ENCODE results near the gene MYPOP.

MYPOP gene

GRCh38 chr19:45908956-45909355 lies 6.5 kb upstream of the MYPOP start:
- no peak for TF ChIP-seq EZH2phosphoT487 (IDR thresholded peaks at IDR 0.05; ENCODE audit: low read length)
- TF ChIP-seq CTCF (IDR thresholded peaks at IDR 0.05; ENCODE audit: low read length): no peak
- no peak for TF ChIP-seq EZH2 (optimal IDR thresholded peaks at IDR 0.05; ENCODE audit: low read depth, low read length)
- Histone ChIP-seq H3K79me2 (ENCODE audit: low read length) (no peaks in the 10 kb centered on the region), H3K9ac (ENCODE audit: low read length) (no peak overlapping the region), H2AFZ (ENCODE audit: low read length) (no peak overlapping the region), H3K27ac (ENCODE audit: low read length) (no peak overlapping the region), H3K9me3 (replicated peaks; ENCODE audit: insufficient read depth, low read length) (no peaks in the 10 kb centered on the region), H3K36me3 (replicated peaks; ENCODE audit: insufficient read depth, low read length) (no peaks in the 10 kb centered on the region), H4K20me1 (ENCODE audit: insufficient read depth, low read length) (no peaks in the 10 kb centered on the region), H3K27me3 (replicated peaks; ENCODE audit: insufficient read depth, low read length) (peaks cover 46% of the 10 kb centered on the region), H3K4me1 (ENCODE audit: low read length) (no peaks in the 10 kb centered on the region), H3K4me3 (ENCODE audit: low read length) (no peak overlapping the region), H3K9me2 (replicated peaks; ENCODE audit: insufficient read depth, low read length) (no peaks in the 10 kb centered on the region), H3F3A (ENCODE audit: insufficient read depth, low read length) (no peaks in the 10 kb centered on the region), H3K4me2 (ENCODE audit: low read depth, low read length) (no peak overlapping the region)
- no peak for DNase-seq

- no peaks in the 10 kb centered on the region for H4K20me1 ChIP-seq (ENCODE audit: insufficient read depth, low read length)
- H3K36me3 ChIP-seq (replicated peaks; ENCODE audit: insufficient read depth, low read length): no peaks in the 10 kb centered on the region
- H3K4me1 ChIP-seq (ENCODE audit: low read length): peaks cover 4% of the 10 kb centered on the region
- no peak overlapping the region for H3K27ac ChIP-seq (ENCODE audit: low read length)
- H3K27me3 ChIP-seq (replicated peaks; ENCODE audit: insufficient read depth, low read length): peaks cover 27% of the 10 kb centered on the region
- no peak overlapping the region for H3K4me2 ChIP-seq (ENCODE audit: low read depth, low read length)
- H3K9ac ChIP-seq (ENCODE audit: low read length): no peak overlapping the region
- H3K79me2 ChIP-seq (ENCODE audit: low read length): no peaks in the 10 kb centered on the region
- no peak for DNase-seq
- H3F3A ChIP-seq (ENCODE audit: insufficient read depth, low read length): peaks cover 7% of the 10 kb centered on the region
- TF ChIP-seq EZH2phosphoT487 (IDR thresholded peaks at IDR 0.05; ENCODE audit: low read length): no peak
- TF ChIP-seq CTCF (IDR thresholded peaks at IDR 0.05; ENCODE audit: low read length): no peak
- no peak for TF ChIP-seq EZH2 (optimal IDR thresholded peaks at IDR 0.05; ENCODE audit: low read depth, low read length)
- no peaks in the 10 kb centered on the region for H3K9me3 ChIP-seq (replicated peaks; ENCODE audit: insufficient read depth, low read length)
- no peak overlapping the region for H2AFZ ChIP-seq (ENCODE audit: low read length)
- H3K4me3 ChIP-seq (ENCODE audit: low read length): no peak overlapping the region
- no peaks in the 10 kb centered on the region for H3K9me2 ChIP-seq (replicated peaks; ENCODE audit: insufficient read depth, low read length)
These were observed 3.8 kb upstream of the MYPOP start for GRCh38 chr19:45906221-45906620.

- no peaks in the 10 kb centered on the region for H3K9me2 ChIP-seq (replicated peaks; ENCODE audit: insufficient read depth, low read length)
- no peaks in the 10 kb centered on the region for H3K9me3 ChIP-seq (replicated peaks; ENCODE audit: insufficient read depth, low read length)
- no peaks in the 10 kb centered on the region for H3K36me3 ChIP-seq (replicated peaks; ENCODE audit: insufficient read depth, low read length)
- DNase-seq: no peak
- no peaks in the 10 kb centered on the region for H3K79me2 ChIP-seq (ENCODE audit: low read length)
- no peak overlapping the region for H3K4me3 ChIP-seq (ENCODE audit: low read length)
- H3K4me2 ChIP-seq (ENCODE audit: low read depth, low read length): no peak overlapping the region
- H4K20me1 ChIP-seq (ENCODE audit: insufficient read depth, low read length): no peaks in the 10 kb centered on the region
- H3K27ac ChIP-seq (ENCODE audit: low read length): no peak overlapping the region
- H3F3A ChIP-seq (ENCODE audit: insufficient read depth, low read length): peaks cover 7% of the 10 kb centered on the region
- H3K4me1 ChIP-seq (ENCODE audit: low read length): peaks cover 4% of the 10 kb centered on the region
- H3K9ac ChIP-seq (ENCODE audit: low read length): no peak overlapping the region
- no peak overlapping the region for H2AFZ ChIP-seq (ENCODE audit: low read length)
- TF ChIP-seq EZH2phosphoT487 (IDR thresholded peaks at IDR 0.05; ENCODE audit: low read length): no peak
- no peak for TF ChIP-seq CTCF (IDR thresholded peaks at IDR 0.05; ENCODE audit: low read length)
- no peak for TF ChIP-seq EZH2 (optimal IDR thresholded peaks at IDR 0.05; ENCODE audit: low read depth, low read length)
- H3K27me3 ChIP-seq (replicated peaks; ENCODE audit: insufficient read depth, low read length): peaks cover 20% of the 10 kb centered on the region
These were observed 2.6 kb upstream of the MYPOP start for GRCh38 chr19:45905011-45905410.
